NCI-H2029 (cell line): Measurements from ENCODE around the gene RNF141.
A peak's percentile ranks its signal among the peaks of the same experiment; 100 is the strongest.

Source experiments
- DNase-seq: peaks from one replicate; lab custom pipeline; 2025; lab: John Stamatoyannopoulos, UW

Gene RNF141, protein sequence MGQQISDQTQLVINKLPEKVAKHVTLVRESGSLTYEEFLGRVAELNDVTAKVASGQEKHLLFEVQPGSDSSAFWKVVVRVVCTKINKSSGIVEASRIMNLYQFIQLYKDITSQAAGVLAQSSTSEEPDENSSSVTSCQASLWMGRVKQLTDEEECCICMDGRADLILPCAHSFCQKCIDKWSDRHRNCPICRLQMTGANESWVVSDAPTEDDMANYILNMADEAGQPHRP

DNA sequence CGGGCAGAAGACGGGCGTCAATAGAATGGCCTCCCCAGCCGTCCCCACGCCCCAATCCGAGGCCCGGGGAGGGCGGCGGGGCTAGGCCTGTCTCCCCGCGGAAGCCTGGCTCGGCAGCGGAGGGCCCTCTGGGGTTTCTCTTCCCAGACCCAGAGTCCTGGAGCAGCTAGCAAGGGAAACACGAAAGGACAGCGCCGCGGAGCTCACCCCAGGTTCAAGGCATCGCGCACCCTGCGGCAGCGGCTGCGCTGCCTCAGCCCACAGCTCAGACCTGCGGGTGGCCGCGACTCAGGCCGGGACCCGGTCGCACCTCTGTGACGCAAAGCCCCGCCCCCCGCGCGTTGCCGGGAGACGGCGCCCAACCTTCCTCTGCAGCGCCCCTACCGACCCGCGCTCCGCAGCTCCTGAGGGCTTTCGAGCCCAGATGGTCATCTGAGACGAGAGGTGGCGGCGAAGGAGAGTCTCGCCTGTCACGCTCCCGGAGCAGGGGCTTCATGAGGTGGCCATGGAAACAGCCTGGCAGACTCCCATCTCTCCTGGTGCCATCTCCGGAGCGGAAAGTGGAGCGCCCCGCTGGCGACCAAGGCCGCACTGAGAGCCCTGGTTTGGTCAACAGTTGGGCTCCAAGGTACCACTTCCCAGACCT is at the start of gene RNF141:
Gene RNF141 (minus strand): TSS at position 273 of the 646 bp plus-strand sequence. CDS start 7,029 bp downstream, outside the sequence.
- peak; percentile 92 for DNase-seq

DNA sequence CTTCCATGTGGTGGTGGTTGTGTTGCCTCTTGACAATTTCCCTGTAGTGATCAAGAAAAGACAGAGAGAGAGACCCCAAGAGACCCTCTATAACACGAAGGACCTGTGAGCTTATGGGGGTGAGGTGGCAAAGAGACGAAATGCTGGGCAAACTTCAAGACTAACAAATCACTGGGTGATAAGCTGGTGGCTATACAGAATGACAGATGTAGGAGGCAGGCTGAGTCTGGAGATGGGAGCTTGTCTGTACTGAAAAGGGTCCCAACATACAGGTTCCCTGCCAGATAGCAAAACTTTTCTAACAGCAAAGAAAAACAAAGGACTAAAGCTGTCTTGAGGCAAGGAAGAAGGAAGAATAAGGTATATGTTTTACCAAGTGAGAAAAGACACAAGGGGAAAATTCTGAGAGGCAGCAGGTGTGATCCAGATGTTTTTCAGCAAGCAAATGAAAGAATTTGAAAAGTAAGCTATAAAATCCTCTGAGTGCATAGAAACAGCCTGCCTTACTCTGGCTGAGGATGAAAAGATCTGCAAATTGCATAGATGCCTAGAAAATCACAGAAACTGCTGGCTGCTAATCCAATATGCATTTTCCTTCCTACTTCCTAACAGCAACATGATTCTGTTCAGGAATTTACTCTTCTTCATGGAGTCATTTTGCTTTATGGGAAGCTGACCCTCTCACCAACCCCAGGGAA is 49.4 kb upstream of the RNF141 start:
- no peak for DNase-seq

DNA sequence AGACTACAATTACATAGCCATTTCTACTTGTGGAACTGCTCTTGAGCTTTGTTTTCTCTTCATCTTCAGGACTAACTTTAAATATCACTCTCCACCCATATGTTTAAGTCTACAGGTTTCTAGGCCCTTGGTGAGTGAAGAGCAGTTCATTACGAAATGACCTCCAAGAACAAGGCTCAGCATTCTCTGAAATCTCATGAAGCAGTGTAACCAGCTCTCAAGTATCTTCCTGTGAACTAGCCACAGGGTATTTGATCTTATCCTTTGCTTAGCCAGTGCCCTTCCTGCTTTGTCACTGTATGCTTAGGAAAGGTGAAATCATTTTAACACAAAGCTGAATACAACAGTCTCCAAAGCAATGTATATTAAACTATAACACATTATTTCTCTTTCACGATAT is 47.9 kb upstream of the RNF141 start:
- no peak for DNase-seq

DNA sequence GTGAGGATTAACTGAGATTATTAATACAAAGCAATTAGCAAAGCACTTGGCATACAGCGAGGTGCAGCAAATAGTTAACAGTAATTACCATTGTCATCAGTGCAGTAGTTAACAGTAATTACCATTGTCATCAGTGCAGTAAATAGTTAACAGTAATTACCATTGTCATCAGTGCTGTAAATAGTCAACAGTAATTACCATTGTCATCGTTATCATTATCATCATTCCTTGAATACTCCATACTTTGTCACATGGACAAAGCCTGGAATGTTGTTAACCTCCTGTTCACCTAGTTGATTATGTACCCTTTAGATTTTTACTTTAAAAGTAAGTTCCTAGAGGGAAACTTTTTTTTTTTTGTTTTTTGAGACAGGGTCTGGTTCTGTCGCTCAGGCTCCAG is 47.0 kb upstream of the RNF141 start:
- no peak for DNase-seq

DNA sequence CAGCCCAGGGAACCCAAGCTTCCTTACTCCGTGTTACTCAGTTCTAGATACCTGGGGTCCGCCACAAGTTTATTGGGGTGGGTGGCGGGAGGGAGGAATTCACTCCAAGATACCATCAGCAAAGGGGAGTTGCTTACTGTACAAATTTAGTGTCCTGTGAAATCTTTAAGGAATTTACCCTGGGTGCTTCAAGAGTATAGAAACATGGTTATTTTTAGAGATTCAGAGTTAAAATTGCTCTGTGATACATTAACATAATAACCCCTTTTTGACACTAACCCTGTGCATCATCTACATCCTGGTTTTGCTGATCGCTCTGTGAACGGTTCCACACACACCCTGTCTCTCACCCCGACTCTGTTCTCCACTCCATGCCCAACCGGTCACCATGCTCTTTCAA is 46.4 kb upstream of the RNF141 start:
- DNase-seq, result no peak

DNA sequence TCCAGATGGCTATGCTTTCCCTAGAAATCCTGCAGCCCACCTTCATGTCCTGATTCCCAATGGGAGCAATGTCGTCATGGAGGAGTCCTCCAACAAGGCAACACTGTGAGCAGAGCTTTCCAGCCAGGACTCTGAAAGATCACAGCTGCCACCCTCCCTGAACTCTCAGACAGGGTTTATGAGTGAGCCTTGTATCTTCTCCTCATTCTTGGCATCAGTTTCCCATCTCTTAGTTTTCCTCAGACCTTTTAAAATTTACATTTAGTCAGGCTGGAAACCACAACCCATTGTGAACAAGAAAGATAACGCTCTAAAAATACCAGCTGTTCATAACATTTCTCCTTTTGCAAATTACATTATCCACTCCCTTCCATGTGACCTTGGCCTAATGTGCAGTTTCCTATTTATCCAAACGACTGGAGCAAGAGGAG is 43.1 kb upstream of the RNF141 start:
- DNase-seq, result no peak

DNA sequence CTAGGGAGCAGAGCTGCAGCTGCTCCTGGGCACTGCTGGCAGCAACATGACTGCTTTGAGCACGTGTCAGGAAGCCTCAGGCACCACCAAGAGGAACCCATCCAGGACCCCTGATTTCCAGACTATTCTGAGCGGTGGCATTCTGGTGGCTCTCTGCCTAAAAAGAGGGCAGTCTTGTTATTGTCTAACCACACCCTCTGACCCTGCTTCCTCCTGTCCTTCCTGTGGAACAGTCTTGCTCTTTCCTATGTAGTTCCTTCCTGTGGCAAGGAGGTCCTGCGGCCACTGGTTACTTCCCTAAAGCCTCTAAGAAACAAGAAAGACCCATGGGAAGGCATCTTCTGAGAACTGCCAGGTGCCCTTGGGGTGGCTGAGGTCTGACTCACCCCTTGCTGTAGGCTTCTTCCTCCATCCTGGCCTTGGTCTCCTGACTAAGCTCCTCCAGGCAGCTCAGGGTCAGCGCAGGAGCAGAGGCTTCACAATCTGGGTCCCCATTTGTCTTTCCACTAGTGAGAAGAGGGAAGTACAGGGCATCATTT is 40.6 kb upstream of the RNF141 start:
- DNase-seq, result no peak

DNA sequence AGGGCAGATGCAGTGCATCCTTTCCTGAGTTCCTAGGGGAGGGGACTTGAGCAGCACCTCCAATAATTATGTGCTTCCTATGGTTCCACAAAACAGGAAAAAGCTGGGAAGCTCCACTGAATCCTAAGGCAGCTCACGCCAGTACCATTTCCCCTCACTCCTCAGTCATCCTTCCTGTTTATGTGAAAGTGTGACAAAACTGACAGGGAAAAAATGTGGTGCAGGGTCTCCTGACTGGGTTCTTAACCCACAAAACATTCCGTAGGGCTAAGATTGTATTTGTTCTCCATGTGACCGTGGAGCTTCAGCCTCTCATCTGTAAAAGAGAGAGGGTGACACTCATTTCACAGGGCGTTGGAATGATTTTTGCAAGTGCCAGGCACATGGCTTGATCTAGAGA is 39.6 kb upstream of the RNF141 start:
- no peak for DNase-seq

DNA sequence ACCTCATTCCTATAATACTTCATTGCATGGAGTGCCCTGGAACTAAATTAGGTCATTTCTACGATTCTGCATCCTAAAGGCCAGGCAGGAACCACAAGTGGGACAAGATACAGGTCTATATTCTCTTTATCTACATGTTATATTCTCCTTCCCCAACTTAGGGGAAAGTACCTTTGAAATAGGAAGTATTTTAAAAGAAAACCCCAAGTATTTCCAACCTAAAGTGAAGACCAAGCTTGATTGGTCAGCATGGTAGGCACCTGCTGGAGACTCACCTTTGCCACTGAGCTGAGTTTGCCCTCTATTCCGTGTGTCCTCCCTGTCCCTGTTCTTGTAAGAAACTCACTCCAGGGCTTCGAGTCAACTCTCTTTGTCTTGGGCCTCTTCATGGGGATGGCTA is 38.7 kb upstream of the RNF141 start:
- no peak for DNase-seq

DNA sequence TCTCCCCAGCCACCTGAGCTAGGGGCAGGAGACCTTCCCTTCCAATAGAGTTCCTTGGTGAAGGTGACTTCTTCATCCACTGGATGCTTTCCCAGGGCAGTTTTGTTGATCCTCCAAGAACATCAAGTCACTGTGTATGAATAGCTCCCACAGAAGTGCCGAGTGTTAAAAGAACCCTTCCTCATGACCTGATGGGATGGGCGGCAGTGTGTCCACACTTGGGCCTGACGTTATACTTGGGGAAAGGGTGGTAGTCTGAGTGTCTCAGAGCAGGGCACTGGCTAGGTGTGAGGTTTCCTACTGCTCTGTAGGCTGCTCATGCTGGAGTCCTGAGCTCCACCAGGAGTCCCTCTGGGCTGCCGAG is 35.0 kb upstream of the RNF141 start:
- no peak for DNase-seq

DNA sequence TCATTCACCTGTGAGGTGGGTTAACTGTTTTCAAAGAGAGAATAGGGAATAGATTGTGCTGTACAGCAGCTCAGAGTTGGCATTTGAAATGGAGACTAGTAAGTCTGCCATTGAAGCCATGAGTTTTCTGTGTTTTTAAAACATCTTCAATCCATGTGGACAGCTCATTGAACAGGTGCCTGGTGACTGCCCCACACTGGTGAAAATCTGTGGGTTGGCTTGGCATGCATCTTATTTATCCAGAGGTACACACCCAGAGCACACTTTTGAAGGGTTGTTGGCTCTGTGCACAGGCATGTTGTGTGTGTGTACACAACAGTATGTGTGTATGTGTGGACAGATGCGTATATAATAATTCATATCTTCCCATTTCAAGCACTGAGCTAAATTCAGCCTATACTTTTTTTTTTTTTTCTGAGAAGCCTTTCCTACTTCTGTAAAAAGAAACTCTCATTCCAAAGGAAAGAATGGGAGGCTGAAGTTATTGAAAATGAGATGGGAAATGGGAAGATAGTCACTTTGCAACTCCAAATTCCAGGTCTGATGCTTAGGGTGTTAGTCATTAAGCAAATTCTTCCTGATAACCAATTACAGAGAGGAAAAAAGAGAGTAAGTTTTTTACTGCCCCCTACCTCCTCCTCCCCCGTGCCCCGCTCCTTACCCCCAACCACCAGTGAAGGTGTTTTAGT is 34.5 kb upstream of the RNF141 start:
- DNase-seq, result no peak

DNA sequence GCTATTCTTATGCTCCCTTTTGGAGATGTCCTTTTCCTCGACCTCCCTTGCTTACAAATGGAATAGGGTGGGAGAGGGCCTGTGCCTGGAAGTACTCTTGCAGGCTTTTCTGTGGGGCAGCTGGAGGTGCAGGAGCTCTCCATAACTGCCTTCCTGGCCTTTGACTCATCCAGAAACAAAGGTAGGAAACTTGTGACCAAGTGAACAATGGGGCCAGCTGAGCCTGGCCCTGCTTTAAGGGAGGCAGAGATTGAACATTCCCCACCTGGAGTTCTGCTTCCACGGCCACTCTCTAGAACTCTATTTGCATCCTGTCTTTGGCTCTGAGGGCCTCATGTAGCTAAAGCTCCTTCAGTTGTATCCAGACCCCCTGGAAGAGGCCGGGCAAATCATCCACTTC is 32.6 kb upstream of the RNF141 start:
- DNase-seq, result no peak

DNA sequence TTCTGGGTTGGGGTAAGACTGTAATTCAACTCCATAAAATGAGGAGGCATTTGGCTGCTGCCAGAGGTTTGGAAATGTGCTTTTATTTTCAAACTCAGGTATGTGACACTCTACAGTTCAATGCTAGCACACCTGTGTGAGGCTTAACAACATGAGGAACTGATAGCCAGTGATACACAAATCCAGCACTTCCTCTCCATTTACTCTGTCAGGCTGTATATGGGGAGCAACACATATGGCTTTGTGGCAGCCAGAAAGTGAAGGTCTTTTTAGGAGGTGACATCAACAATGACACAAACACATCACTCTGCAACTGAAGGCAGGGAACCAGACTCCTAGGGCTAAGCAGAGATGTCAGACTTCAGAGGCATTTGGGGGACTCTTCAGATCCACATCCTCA is 32.0 kb upstream of the RNF141 start:
- DNase-seq, result no peak

DNA sequence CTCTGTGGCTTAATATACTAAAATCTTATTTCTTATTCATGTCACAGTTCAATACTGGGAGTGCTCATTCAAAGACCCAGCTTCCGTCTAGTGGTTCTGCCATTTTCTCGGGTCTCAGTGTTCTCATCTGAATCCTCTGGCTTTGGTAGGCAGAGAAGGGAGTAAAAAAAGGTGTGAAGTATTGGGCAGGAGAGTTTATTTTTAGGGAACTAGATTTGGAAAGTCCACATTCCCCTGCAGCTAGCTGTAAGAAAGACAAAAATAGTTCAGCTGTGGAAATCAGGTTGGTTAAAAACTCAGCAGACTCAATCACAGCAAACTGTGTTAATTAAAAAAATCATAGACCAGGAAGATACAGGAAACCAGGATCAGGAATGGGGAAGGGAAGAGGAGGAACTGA is 31.5 kb upstream of the RNF141 start:
- no peak for DNase-seq

DNA sequence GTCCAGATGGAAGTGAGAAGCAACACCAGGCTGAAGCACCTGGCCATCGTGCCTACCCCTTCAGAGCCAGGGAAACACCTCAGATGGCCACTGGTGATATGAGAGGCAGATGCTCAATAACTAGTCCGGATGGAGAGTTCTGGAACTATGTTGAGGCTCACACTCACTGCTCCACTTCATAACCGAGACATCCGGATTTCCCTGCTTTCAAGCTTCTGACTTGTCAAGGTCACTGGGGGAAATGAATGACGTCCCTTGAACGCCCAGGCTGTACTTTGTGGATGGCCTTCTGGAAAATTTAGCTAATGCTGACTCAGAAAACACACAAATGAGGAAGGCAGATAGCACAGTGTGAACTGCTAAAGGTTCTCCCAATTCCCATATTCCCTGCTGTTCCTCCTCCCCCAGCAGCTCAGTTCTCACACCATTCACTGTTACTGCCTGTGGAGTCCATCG is 27.5 kb upstream of the RNF141 start, which contains the start of gene LYVE1:
Gene LYVE1 (minus strand): TSS at position 180 of the 456 bp plus-strand sequence. CDS start 133 bp downstream, at position 47.
- no peak for DNase-seq

DNA sequence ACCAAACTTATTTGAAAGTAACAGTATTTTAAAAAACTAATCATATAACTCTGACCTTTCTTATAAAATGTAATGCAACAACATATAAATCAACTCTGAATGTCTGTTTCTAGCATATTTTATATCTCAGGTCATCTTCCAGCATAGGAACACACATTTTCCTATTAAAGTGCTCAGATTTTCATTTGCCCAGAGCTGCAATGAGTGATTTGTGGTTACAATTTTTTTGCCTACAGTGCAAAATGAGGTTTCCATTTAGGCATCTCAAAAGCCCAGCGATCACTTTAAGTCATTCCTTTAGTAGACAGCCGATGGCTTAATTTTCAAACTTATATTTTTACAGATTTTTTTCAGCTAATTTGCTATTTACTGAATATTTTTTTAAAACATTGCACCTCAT is 26.5 kb upstream of the RNF141 start:
- no peak for DNase-seq

DNA sequence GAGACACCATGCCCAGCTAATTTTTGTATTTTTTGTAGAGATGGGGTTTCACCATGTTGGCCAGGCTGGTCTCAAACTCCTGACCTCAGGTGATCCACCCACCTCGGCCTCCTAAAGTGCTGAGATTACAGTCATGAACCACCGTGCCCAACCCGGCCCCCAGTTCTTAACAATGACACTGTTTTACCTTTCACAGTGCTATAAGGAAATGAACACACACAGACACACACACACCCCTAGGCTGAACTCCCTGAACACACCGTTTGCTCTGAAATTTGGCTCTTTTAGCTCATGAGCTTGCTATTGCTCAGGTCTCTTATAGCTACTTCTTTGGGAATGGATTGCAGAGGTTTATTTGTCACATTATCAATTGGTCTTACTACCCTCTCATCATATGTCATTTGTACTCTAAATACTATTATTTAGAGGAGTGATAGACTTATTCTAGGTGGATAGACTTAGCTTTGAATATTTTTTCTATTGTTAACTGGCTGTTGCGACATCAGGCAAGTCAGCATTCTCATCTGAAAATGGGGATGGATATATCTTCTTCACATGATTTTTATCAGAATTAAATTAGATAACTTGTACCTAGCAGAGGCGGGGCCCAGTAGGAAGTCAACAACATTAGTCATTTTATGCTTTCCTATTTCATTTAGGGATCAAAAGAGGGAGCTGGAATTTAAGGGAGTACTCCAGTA is 25.4 kb upstream of the RNF141 start:
- DNase-seq, result no peak

DNA sequence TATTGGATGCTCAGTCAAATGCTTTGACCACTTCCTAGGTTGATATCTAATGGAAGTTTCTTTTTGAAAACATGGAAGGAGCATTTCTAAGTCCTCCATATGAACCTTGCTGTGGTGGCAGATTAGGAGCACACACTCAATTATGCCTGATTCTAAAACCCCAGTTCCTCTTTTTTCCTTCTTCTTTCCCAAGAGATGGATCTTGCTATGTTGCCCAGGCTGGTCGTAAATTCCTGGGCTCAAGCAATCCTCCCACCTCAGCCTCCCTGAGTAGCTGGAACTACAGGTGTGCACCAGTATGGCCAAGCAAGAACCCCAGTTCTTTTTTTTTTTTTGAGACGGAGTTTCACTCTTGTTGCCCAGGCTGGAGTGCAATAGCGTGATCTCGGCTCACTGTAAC is 24.5 kb upstream of the RNF141 start:
- DNase-seq, result no peak

DNA sequence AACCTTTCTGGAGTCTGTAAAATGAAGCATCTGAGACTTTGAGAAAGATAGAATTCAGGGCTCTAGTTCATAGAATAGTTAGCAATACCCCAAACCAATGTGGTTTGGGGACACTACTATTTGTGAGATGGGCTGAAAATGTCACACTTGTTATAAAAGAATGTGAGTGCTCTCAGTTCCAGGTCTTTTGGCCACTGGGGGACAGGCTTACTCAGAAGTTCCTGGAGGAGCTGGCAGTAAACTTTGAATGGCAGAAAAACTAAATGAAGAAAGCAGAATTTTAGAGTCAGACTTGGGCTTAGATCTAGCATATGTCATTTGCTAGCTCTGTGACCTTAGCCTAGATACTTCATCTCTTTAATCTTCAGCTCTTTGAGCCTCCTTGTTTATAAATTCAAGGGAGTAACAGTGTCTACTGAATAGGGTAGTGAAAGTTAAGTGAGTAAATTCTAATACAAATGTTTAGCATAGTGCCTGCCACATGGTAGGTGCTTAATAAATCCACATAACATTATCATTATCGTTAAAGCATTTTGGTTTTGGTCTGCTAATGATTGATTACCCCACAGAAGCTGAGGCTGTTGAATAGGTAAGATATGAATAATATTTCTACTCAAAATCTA is 23.8 kb upstream of the RNF141 start:
- DNase-seq, result no peak

DNA sequence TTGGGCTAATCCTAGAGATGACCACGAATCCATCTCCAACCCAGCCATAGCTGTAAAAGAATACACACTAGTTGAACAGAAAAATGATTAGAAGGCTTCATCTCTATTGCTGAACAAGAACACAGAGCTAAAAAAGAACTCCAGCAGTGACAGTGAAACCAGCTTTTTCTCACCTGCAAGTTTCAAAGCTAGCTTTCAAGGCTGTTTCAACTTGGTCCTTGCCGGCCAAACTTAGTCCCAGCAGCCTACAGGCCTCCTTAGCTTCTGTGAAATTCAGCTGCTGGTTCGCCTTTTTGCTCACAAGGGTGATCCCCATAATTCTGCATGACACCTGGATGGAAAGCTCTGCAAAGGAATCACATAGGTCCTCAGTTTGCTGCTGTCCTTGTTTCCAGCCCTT is 23.0 kb upstream of the RNF141 start:
- no peak for DNase-seq

DNA sequence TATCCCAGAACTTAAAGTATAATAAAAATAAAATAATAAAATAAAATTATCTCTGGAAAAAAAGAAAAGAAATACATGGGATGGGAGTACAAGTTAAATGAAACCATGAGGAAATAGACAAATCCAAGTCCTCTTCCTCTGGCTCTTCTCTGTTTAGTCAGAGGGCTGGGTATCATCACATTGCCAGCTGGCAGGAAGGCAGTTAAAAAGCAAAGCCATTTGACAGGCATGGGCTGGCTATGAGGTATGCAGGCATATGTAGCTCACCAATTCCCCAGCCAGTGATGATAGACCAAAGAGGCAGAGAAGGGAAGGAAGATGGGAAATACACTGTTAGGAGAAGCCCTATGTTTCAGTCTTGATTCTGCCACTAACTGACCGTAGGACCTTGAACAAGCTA is 21.0 kb upstream of the RNF141 start:
- no peak for DNase-seq
